ENCODE results near the gene MIA.
"Not testable (repeated sequence)": the region's sequence is repeated elsewhere in the genome, so short reads cannot be mapped to it uniquely, and the experiment has no call there.

MIA gene

GRCh38 chr19:40750874-40751537 is 24.3 kb upstream of the MIA start, which contains the start of gene SNRPA:
SNRPA (plus strand) TSS chr19:40751203; CDS start chr19:40751409, 206 bp downstream.
- DNase-seq = peak; percentile 95 to 96

- DNase-seq = peak in 1 of 2 donors; percentile 27
Measured at GRCh38 chr19:40752257-40752781, 23.0 kb upstream of the MIA start.

- peak; percentile 76 to 78 for DNase-seq
Measured at GRCh38 chr19:40754611-40755247, 20.6 kb upstream of the MIA start.

- DNase-seq = no peak
Measured at GRCh38 chr19:40755248-40755624, 20.1 kb upstream of the MIA start.

- DNase-seq = no peak
Measured at GRCh38 chr19:40755791-40756190, 19.5 kb upstream of the MIA start.

GRCh38 chr19:40756502-40757110 is 18.7 kb upstream of the MIA start:
- peak; percentile 45 to 51 for DNase-seq

- no peak for DNase-seq
Measured at GRCh38 chr19:40758491-40758890, 16.8 kb upstream of the MIA start.

GRCh38 chr19:40759352-40759751 is 16.0 kb upstream of the MIA start:
- no peak for DNase-seq

GRCh38 chr19:40762754-40763470 is 12.4 kb upstream of the MIA start:
- DNase-seq = no peak

- DNase-seq = no peak
Measured at GRCh38 chr19:40763526-40763925, 11.8 kb upstream of the MIA start.

- DNase-seq = no peak
Measured at GRCh38 chr19:40763963-40764362, 11.4 kb upstream of the MIA start.

- DNase-seq = not testable (repeated sequence)
Measured at GRCh38 chr19:40766385-40766784, 8.9 kb upstream of the MIA start.

GRCh38 chr19:40768869-40769268 is 6.5 kb upstream of the MIA start:
- no peak for DNase-seq

GRCh38 chr19:40771101-40771862 is 4.0 kb upstream of the MIA start:
- DNase-seq = not testable (repeated sequence)

GRCh38 chr19:40775632-40776022 is 306 bp downstream of the MIA start:
- no peak for DNase-seq

- DNase-seq = no peak
Measured at GRCh38 chr19:40776364-40776763, 1.0 kb downstream of the MIA start.

- peak; percentile 83 to 89 for DNase-seq
Measured at GRCh38 chr19:40776932-40777644, 1.8 kb downstream of the MIA start.

GRCh38 chr19:40777645-40777936 is 2.3 kb downstream of the MIA start:
- no peak for DNase-seq

GRCh38 chr19:40777937-40778705 is 2.8 kb downstream of the MIA start, which contains the start of gene RAB4B:
RAB4B (plus strand) TSS chr19:40778247; CDS start chr19:40778376, 129 bp downstream.
- DNase-seq = peak; percentile 100

GRCh38 chr19:40778706-40779284 is 3.5 kb downstream of the MIA start:
- DNase-seq = no peak

GRCh38 chr19:40780582-40780981 is 5.3 kb downstream of the MIA start:
- no peak for DNase-seq
